HepG2 (cell line): Measurements from ENCODE around the gene IQSEC1. TPM values are rescaled to one million over a fixed set of nuclear protein-coding genes. Genes with fewer than 3 reads are reported as not detected.

Experiments used
- AHR ChIP-seq: IDR thresholded peaks from 2 replicates; pipeline ENCODE4 v1.6.1; 2018; ENCODE audit warnings: missing genetic modification reagents, missing compliant biosample characterization
- ATF7 ChIP-seq, 2 experiments: fragments of 450-650 bp in 1 of 2; sonication (generic) in 1 of 2; formaldehyde crosslinking in 1 of 2; IDR thresholded peaks; 2 replicates each; pipeline versions ENCODE4 v1.4.0 to v1.6.1; 2016 to 2020; ENCODE audit warnings: antibody characterized with exemption in 1 of 2, mild to moderate bottlenecking in 1 of 2, missing genetic modification reagents in 1 of 2
- CHD2 ChIP-seq: IDR thresholded peaks from 2 replicates; pipeline ENCODE4 v1.6.1; 2011; ENCODE audit warnings: low read depth, low read length, improper control_type of control experiment
- ERF ChIP-seq: IDR thresholded peaks from 2 replicates; pipeline ENCODE4 v1.6.1; 2018; ENCODE audit warnings: missing biosample characterization, missing genetic modification reagents
- HHEX ChIP-seq: IDR thresholded peaks from 2 replicates; pipeline ENCODE4 v1.6.1; 2016; ENCODE audit warnings: control low read depth
- HNF4A ChIP-seq: sonication (generic); formaldehyde crosslinking; IDR thresholded peaks from 2 replicates; pipeline ENCODE4 v1.4.0; 2020; ENCODE audit warnings: missing genetic modification reagents
- KLF9 ChIP-seq: IDR thresholded peaks from 2 replicates; pipeline ENCODE4 v1.6.1; 2016; ENCODE audit warnings: low read depth
- STAG1 ChIP-seq: sonication (generic); formaldehyde crosslinking; IDR thresholded peaks from 2 replicates; pipeline ENCODE4 v1.4.0; 2020; ENCODE audit warnings: missing genetic modification reagents
- ZBED4 ChIP-seq: sonication (generic); formaldehyde crosslinking; IDR thresholded peaks from 2 replicates; pipeline ENCODE4 v1.4.0; 2020; ENCODE audit warnings: missing genetic modification reagents, borderline replicate concordance
- ZFP82 ChIP-seq: sonication (generic); formaldehyde crosslinking; IDR thresholded peaks from 2 replicates; pipeline ENCODE4 v1.5.1; 2020; ENCODE audit warnings: mild to moderate bottlenecking, missing genetic modification reagents, borderline replicate concordance
- ZNF34 ChIP-seq: sonication (generic); formaldehyde crosslinking; IDR thresholded peaks from 2 replicates; pipeline ENCODE4 v1.4.0; 2020; ENCODE audit warnings: mild to moderate bottlenecking, missing genetic modification reagents, borderline replicate concordance
- ZNF691 ChIP-seq: sonication (generic); formaldehyde crosslinking; IDR thresholded peaks from 2 replicates; pipeline ENCODE4 v1.4.0; 2020; ENCODE audit warnings: missing genetic modification reagents, low read depth, mild to moderate bottlenecking, borderline replicate concordance
- ZNF746 ChIP-seq: sonication (generic); formaldehyde crosslinking; IDR thresholded peaks from 2 replicates; pipeline ENCODE4 v1.8.0; 2022; ENCODE audit warnings: mild to moderate bottlenecking, missing genetic modification reagents
- polyA plus RNA-seq, 8 experiments: library from polyadenylated mRNA; depleted of rRNA in 3 of 8; stranded (reverse) in 7 of 8; unstranded in 1 of 8; fragments of >200 nt; fragmentation: Illumina TruSeq in 4 of 8; extraction: Trizol in 4 of 8; gene quantifications; 2 replicates each; pipeline versions ENCODE4 v1.2.1 to v1.2.3, GENCODE V29; 2011 to 2016; ENCODE audit warnings: low read depth in 4 of 8, missing spikeins in 1 of 8, mixed read lengths in 1 of 8; ENCODE audit not compliant: insufficient read depth in 1 of 8
- total RNA-seq, 5 experiments: library from RNA; depleted of rRNA; stranded (reverse); fragments of >200 nt; fragmentation: Illumina TruSeq; extraction: Trizol; gene quantifications; 2 replicates each; pipeline ENCODE4 v1.2.3, GENCODE V29; 2016; ENCODE audit warnings: low read depth in 1 of 5
- TF ChIP-seq, protein P1 (sequence below): sonication (generic); formaldehyde crosslinking; conservative IDR thresholded peaks from 2 replicates; pipeline ENCODE4 v1.4.0; 2020; ENCODE audit warnings: missing genetic modification reagents
- TF ChIP-seq, protein P2 (sequence below): sonication (generic); formaldehyde crosslinking; IDR thresholded peaks from 2 replicates; pipeline ENCODE4 v1.4.0; 2020; ENCODE audit warnings: missing genetic modification reagents

IQSEC1 gene
- total and polyA plus RNA-seq, 2 of the 13 experiments (the other 11 are each of a cell fraction or from before 2014, with no cell fraction given), result 17.4 to 20.2 TPM

DNA sequence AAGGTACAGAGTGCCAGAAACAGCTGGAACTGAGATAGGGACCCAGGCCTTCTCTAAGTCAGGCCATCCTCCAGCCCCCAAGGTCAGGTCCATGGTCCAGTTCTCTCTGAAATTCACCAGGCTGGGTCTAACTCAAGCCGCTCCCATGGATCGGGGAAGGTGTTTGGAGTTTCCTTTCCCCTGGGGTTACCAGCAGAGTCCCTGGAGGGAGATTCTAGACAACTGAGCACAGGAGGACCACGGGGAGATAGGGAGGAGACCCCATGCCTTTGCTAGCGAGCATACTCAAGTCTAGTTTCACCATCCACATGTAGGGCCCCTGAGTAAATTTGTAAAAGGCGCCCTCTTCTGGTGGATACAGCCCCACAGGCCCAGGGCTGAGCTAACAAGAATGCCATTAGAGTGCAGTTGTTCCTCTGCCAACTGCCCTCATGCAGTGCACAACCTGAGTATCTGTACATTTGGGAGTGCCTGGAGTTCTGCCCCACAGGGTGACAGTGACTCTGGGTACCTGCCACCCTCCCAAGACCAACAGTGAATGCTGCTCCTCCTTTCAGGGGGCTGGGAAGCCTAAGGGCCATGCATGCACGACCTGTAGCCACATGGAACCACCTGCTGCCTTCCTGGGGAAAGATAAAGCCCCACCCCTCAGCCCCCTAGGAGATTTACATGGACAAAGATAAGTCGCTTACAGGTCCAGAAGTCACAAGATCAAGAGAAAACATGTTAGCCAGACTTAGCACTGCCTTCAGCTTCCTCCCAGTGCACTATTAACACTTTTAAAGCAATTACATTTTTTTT is 89.0 kb downstream of the IQSEC1 start (continued):
- no peak; the same call in 1 of the 2 replicates for TF ChIP-seq ZNF691
- no peak for TF ChIP-seq ATF7 (IDR thresholded peaks at IDR 0.05)
- no peak for TF ChIP-seq ATF7 (CRISPR knock-in tag; IDR thresholded peaks at IDR 0.05)
- no peak for TF ChIP-seq KLF9 (CRISPR knock-in tag)
- no peak for TF ChIP-seq CHD2
- TF ChIP-seq ZBED4 (CRISPR knock-in tag), result peak; percentile 60; the same call in 1 of the 2 replicates
- TF ChIP-seq ZNF34 (CRISPR knock-in tag), result no peak
- TF ChIP-seq AHR, result no peak
- TF ChIP-seq, protein P1, sequence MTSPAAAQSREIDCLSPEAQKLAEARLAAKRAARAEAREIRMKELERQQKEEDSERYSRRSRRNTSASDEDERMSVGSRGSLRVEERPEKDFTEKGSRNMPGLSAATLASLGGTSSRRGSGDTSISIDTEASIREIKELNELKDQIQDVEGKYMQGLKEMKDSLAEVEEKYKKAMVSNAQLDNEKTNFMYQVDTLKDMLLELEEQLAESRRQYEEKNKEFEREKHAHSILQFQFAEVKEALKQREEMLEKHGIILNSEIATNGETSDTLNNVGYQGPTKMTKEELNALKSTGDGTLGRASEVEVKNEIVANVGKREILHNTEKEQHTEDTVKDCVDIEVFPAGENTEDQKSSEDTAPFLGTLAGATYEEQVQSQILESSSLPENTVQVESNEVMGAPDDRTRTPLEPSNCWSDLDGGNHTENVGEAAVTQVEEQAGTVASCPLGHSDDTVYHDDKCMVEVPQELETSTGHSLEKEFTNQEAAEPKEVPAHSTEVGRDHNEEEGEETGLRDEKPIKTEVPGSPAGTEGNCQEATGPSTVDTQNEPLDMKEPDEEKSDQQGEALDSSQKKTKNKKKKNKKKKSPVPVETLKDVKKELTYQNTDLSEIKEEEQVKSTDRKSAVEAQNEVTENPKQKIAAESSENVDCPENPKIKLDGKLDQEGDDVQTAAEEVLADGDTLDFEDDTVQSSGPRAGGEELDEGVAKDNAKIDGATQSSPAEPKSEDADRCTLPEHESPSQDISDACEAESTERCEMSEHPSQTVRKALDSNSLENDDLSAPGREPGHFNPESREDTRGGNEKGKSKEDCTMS (CRISPR knock-in tag), result no peak
- peak; percentile 65 for TF ChIP-seq HNF4A (CRISPR knock-in tag)
- TF ChIP-seq ZNF746 (CRISPR knock-in tag), result no peak
- 0 out of 2 replicates have a peak, but pooled peaks have one; percentile 47 for TF ChIP-seq ERF (CRISPR knock-in tag)
- TF ChIP-seq STAG1 (CRISPR knock-in tag), result peak; percentile 80
- no peak for TF ChIP-seq ZFP82 (CRISPR knock-in tag)
- TF ChIP-seq, protein P2, sequence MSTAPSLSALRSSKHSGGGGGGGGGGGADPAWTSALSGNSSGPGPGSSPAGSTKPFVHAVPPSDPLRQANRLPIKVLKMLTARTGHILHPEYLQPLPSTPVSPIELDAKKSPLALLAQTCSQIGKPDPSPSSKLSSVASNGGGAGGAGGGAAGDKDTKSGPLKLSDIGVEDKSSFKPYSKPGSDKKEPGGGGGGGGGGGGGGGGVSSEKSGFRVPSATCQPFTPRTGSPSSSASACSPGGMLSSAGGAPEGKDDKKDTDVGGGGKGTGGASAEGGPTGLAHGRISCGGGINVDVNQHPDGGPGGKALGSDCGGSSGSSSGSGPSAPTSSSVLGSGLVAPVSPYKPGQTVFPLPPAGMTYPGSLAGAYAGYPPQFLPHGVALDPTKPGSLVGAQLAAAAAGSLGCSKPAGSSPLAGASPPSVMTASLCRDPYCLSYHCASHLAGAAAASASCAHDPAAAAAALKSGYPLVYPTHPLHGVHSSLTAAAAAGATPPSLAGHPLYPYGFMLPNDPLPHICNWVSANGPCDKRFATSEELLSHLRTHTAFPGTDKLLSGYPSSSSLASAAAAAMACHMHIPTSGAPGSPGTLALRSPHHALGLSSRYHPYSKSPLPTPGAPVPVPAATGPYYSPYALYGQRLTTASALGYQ (CRISPR knock-in tag), result no peak
- TF ChIP-seq HHEX (CRISPR knock-in tag), result no peak
